ENCODE measurements around the gene BORCS6.

DNA sequence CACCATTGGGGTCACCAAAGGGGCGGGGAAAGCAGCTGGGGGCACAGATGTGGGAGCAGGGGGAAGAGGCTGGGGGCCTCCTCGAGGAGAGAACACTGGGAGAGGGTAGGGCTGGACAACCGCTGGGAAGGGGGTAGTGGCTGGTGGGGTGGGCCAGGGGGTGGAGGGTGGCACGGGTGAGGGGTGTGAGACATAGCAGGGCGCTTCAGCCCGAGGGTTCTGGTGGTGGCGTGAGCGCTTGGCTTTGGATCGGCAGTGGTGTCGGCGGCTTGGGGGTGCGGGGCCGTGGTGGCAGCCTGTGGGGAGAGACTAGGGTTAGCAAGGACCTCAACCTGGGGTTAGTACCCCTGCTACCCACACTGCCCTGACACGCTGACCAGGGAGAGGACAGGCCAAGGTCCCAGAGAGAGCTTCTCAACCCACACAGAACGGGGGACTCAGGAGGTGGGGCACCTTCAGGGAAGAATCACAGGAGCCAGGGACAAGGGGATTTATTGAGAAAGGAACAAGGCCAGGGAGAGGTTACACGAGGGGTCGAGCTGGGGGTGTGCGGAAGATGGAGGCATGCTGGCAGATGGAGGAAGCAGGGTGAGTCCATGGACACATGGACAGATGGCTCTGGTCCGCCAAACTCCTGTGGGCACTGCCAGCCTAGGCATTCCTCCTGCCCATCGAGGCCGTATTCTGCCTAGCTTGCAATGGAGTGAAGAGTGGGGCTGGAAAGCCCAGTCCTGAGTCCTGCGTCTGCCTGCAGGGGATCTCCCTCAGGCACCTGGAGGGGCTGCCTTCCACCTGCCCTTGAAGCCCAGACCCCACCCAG, 46.2 kb downstream of the BORCS6 start:
- TF ChIP-seq, protein P1, sequence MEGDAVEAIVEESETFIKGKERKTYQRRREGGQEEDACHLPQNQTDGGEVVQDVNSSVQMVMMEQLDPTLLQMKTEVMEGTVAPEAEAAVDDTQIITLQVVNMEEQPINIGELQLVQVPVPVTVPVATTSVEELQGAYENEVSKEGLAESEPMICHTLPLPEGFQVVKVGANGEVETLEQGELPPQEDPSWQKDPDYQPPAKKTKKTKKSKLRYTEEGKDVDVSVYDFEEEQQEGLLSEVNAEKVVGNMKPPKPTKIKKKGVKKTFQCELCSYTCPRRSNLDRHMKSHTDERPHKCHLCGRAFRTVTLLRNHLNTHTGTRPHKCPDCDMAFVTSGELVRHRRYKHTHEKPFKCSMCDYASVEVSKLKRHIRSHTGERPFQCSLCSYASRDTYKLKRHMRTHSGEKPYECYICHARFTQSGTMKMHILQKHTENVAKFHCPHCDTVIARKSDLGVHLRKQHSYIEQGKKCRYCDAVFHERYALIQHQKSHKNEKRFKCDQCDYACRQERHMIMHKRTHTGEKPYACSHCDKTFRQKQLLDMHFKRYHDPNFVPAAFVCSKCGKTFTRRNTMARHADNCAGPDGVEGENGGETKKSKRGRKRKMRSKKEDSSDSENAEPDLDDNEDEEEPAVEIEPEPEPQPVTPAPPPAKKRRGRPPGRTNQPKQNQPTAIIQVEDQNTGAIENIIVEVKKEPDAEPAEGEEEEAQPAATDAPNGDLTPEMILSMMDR (IDR thresholded peaks at IDR 0.05) = no peak
- TF ChIP-seq POLR2A (IDR thresholded peaks at IDR 0.05) = no peak
